HG03103 (cell line): ENCODE data around the gene LY6G6F.

ENCODE experiments used
- ATAC-seq: cut with Tn5 transposase; IDR thresholded peaks from one replicate; pipeline ENCODE4 v1.9.1; 2021; ENCODE audit warnings: low read depth; ENCODE audit not compliant: unreplicated experiment

LY6G6F gene

GRCh38 chr6:31676322-31676903 is 30.3 kb upstream of the LY6G6F start:
- no peak for ATAC-seq

GRCh38 chr6:31676904-31677303 is 29.8 kb upstream of the LY6G6F start:
- no peak for ATAC-seq

GRCh38 chr6:31677955-31678354 is 28.7 kb upstream of the LY6G6F start:
- ATAC-seq = no peak

- ATAC-seq = no peak
These were observed 26.2 kb upstream of the LY6G6F start, which contains the start of gene LY6G5C for GRCh38 chr6:31680226-31681134. Gene LY6G5C (minus strand): TSS chr6:31681067. CDS start chr6:31680373, 694 bp downstream.

- ATAC-seq = no peak
These were observed 25.5 kb upstream of the LY6G6F start for GRCh38 chr6:31681135-31681671.

GRCh38 chr6:31683591-31683990 is 23.1 kb upstream of the LY6G6F start:
- ATAC-seq = no peak

- no peak for ATAC-seq
These were observed 20.2 kb upstream of the LY6G6F start for GRCh38 chr6:31686483-31686882.

- ATAC-seq = no peak
These were observed 19.3 kb upstream of the LY6G6F start for GRCh38 chr6:31687321-31687720.

- no peak for ATAC-seq
These were observed 18.6 kb upstream of the LY6G6F start for GRCh38 chr6:31687860-31688693.

- ATAC-seq = no peak
These were observed 17.2 kb upstream of the LY6G6F start for GRCh38 chr6:31689249-31690110.

- no peak for ATAC-seq
These were observed 16.2 kb upstream of the LY6G6F start for GRCh38 chr6:31690231-31691077.

- no peak for ATAC-seq
These were observed 15.6 kb upstream of the LY6G6F start for GRCh38 chr6:31691078-31691463.

GRCh38 chr6:31691564-31692108 is 15.0 kb upstream of the LY6G6F start:
- ATAC-seq = no peak

- ATAC-seq = no peak
These were observed 14.3 kb upstream of the LY6G6F start for GRCh38 chr6:31692353-31692752.

GRCh38 chr6:31692886-31693285 is 13.8 kb upstream of the LY6G6F start:
- ATAC-seq = no peak

GRCh38 chr6:31693535-31693934 is 13.1 kb upstream of the LY6G6F start:
- no peak for ATAC-seq

- ATAC-seq = no peak
These were observed 9.1 kb upstream of the LY6G6F start for GRCh38 chr6:31697555-31697954.

GRCh38 chr6:31700740-31701401 is 5.8 kb upstream of the LY6G6F start:
- ATAC-seq = no peak
